Tibial artery (tissue), 4 donors: Measurements from ENCODE around the gene TNIP1.

Experiments
- DNase-seq, 2 donors: peaks; one replicate each; pipeline ENCODE4 v3.0.0-alpha.2; 2019
- H3K27ac ChIP-seq, 2 donors: fragments of 200-600 bp; sonication (generic) in 1 of 2; 1 replicate in 1 of 2; 2 replicates in 1 of 2; pipeline ENCODE4 v1.5.1; 2018 to 2019; ENCODE audit warnings: mild to moderate bottlenecking in 1 of 2
- H3K27me3 ChIP-seq, 2 donors: fragments of 200-600 bp; sonication (generic) in 1 of 2; one replicate each; pipeline versions ENCODE4 v1.5.1 to v1.6.0; 2016 to 2019
- H3K36me3 ChIP-seq, 3 donors: fragments of 200-600 bp; sonication (generic) in 2 of 3; one replicate each; pipeline ENCODE4 v1.5.1; 2016 to 2019; ENCODE audit warnings: mild to moderate bottlenecking in 2 of 3
- H3K4me1 ChIP-seq, 4 donors: fragments of 200-600 bp; sonication (generic) in 2 of 4; 1 replicate in 3 of 4; 2 replicates in 1 of 4; pipeline ENCODE4 v1.5.1; 2016 to 2019
- H3K4me3 ChIP-seq, 2 donors: fragments of 200-600 bp; sonication (generic) in 1 of 2; 1 replicate in 1 of 2; 2 replicates in 1 of 2; pipeline ENCODE4 v1.5.1; 2018 to 2019; ENCODE audit warnings: mild to moderate bottlenecking in 2 of 2
- H3K9me3 ChIP-seq, 3 donors: fragments of 200-600 bp; sonication (generic) in 1 of 3; one replicate each; pipeline ENCODE4 v1.5.1; 2016 to 2019
- intact Hi-C: fragments of 100-400 bp; cut with DNase I; formaldehyde crosslinking; loops from one replicate; pipeline ENCODE4 v1.15.0; 2023; ENCODE audit warnings: low total_unique reads
- TF ChIP-seq, protein P1 (sequence below), 2 experiments: fragments of 200-600 bp in 1 of 2; fragments of 450-650 bp in 1 of 2; IDR thresholded peaks; one replicate each; pipeline ENCODE4 v1.5.1; 2017 to 2019; ENCODE audit warnings: antibody characterized with exemption in 2 of 2, mild to moderate bottlenecking in 1 of 2, moderate library complexity in 1 of 2

TNIP1 gene

GRCh38 chr5:151077967-151078366 lies 2.9 kb downstream of the TNIP1 start:
- H3K27me3 ChIP-seq, result no peaks in the 10 kb centered on the region
- no peak overlapping the region for H3K27ac ChIP-seq
- TF ChIP-seq, protein P1, sequence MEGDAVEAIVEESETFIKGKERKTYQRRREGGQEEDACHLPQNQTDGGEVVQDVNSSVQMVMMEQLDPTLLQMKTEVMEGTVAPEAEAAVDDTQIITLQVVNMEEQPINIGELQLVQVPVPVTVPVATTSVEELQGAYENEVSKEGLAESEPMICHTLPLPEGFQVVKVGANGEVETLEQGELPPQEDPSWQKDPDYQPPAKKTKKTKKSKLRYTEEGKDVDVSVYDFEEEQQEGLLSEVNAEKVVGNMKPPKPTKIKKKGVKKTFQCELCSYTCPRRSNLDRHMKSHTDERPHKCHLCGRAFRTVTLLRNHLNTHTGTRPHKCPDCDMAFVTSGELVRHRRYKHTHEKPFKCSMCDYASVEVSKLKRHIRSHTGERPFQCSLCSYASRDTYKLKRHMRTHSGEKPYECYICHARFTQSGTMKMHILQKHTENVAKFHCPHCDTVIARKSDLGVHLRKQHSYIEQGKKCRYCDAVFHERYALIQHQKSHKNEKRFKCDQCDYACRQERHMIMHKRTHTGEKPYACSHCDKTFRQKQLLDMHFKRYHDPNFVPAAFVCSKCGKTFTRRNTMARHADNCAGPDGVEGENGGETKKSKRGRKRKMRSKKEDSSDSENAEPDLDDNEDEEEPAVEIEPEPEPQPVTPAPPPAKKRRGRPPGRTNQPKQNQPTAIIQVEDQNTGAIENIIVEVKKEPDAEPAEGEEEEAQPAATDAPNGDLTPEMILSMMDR (IDR thresholded peaks at IDR 0.05), result no peak
- no peaks in the 10 kb centered on the region for H3K36me3 ChIP-seq
- H3K4me1 ChIP-seq, result peaks cover 0 to 58% (median 41%) of the 10 kb centered on the region in 4 donors
- intact Hi-C loops, result no loop called here
- no peak overlapping the region for H3K4me3 ChIP-seq
- H3K9me3 ChIP-seq, result no peaks in the 10 kb centered on the region
- DNase-seq, result no peak

- DNase-seq, result no peak
- Histone ChIP-seq H3K27me3 (no peaks in the 10 kb centered on the region), H3K9me3 (no peaks in the 10 kb centered on the region), H3K27ac (no peak overlapping the region), H3K36me3 (no peaks in the 10 kb centered on the region), H3K4me1 (peaks cover under 1 to 59% (median 44%) of the 10 kb centered on the region in 4 donors), H3K4me3 (no peak overlapping the region)
- TF ChIP-seq, protein P1 (IDR thresholded peaks at IDR 0.05), result no peak
- intact Hi-C loops, result no loop called here
These were observed 3.4 kb downstream of the TNIP1 start for GRCh38 chr5:151077419-151077818.

GRCh38 chr5:151076616-151077015 lies 4.2 kb downstream of the TNIP1 start:
- Histone ChIP-seq H3K4me1 (peaks cover 5 to 59% (median 43%) of the 10 kb centered on the region in 4 donors), H3K27ac (no peak overlapping the region), H3K27me3 (no peaks in the 10 kb centered on the region), H3K4me3 (no peak overlapping the region), H3K36me3 (peaks cover 0 to under 1% (median 0%) of the 10 kb centered on the region in 3 donors), H3K9me3 (no peaks in the 10 kb centered on the region)
- no peak for DNase-seq
- intact Hi-C loops, result no loop called here
- TF ChIP-seq, protein P1 (IDR thresholded peaks at IDR 0.05), result no peak

DNA sequence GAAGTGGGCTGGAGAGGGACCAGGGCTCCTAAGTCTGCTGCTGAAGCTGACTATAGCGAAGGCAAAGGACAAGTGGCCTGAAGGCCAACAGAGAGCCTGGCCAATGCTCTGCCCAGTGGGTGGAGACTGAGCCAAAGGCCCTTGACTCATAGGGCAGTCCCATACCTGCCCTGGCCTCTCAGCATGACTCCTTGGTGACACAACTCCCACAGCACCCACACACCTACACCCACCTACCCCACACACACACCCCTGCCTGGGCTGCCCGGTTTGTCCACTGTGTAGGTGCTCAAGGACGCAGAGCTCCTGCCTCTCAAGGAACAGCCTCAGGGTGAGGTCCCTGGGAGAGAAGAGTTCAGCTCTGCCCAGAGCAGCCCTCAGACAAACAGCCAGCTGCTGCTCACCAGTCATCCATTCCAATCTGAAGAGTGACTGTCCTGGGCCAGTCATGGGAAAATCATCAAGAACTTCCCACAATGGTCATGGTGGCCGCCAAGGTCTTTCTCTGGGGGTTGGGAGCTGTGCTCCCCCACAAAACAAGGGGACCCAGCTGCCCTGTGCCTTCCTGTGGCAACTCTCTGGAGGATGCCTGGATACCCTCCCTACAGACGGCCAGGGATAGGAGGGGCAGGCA lies 5.0 kb downstream of the TNIP1 start:
- H3K36me3 ChIP-seq, result peaks cover 0 to 8% (median 0%) of the 10 kb centered on the region in 3 donors
- intact Hi-C loops, result no loop called here
- TF ChIP-seq, protein P1 (IDR thresholded peaks at IDR 0.05), result no peak
- DNase-seq, result no peak
- H3K27ac ChIP-seq, result no peak overlapping the region
- H3K4me3 ChIP-seq, result no peak overlapping the region
- H3K27me3 ChIP-seq, result no peaks in the 10 kb centered on the region
- H3K9me3 ChIP-seq, result no peaks in the 10 kb centered on the region
- H3K4me1 ChIP-seq, result peaks cover 5 to 63% (median 44%) of the 10 kb centered on the region in 4 donors

GRCh38 chr5:151074557-151074956 lies 6.3 kb downstream of the TNIP1 start:
- H3K36me3 ChIP-seq, result peaks cover 0 to 8% (median 0%) of the 10 kb centered on the region in 3 donors
- no peak for DNase-seq
- H3K27me3 ChIP-seq, result no peaks in the 10 kb centered on the region
- H3K27ac ChIP-seq, result no peak overlapping the region
- TF ChIP-seq, protein P1 (IDR thresholded peaks at IDR 0.05), result no peak
- no peaks in the 10 kb centered on the region for H3K9me3 ChIP-seq
- no peak overlapping the region for H3K4me3 ChIP-seq
- intact Hi-C loops, result no loop called here
- peaks cover 5 to 61% (median 40%) of the 10 kb centered on the region in 4 donors for H3K4me1 ChIP-seq
